BLaER1 treated with 17β-estradiol and CSF1 and Interleukin-3, amounts not matched to agents 10 nM and 100 nM (cell line): ENCODE results near the gene LCN12.

ENCODE experiments used
- H3K27ac ChIP-seq, 11 experiments: shearing (Covaris generic); formaldehyde crosslinking; 2 replicates each; pipeline ENCODE4 v1.8.1; 2022
- H3K27me3 ChIP-seq, 11 experiments: shearing (Covaris generic); formaldehyde crosslinking; 2 replicates each; pipeline ENCODE4 v1.8.1; 2022
- H3K36me3 ChIP-seq, 11 experiments: shearing (Covaris generic); formaldehyde crosslinking; 2 replicates each; pipeline ENCODE4 v1.8.1; 2022
- H3K4me1 ChIP-seq, 10 experiments: shearing (Covaris generic); formaldehyde crosslinking; 2 replicates each; pipeline ENCODE4 v1.8.1; 2022
- H3K4me2 ChIP-seq, 11 experiments: shearing (Covaris generic); formaldehyde crosslinking; 2 replicates each; pipeline ENCODE4 v1.8.1; 2022
- H3K4me3 ChIP-seq, 10 experiments: shearing (Covaris generic); formaldehyde crosslinking; 2 replicates each; pipeline ENCODE4 v1.8.1; 2022
- H3K9ac ChIP-seq, 11 experiments: shearing (Covaris generic); formaldehyde crosslinking; 2 replicates each; pipeline ENCODE4 v1.8.1; 2022
- H3K9me3 ChIP-seq, 11 experiments: shearing (Covaris generic); formaldehyde crosslinking; replicated peaks in 1 of 11; 2 replicates each; pipeline ENCODE4 v1.8.1; 2022
- H4K20me1 ChIP-seq, 11 experiments: shearing (Covaris generic); formaldehyde crosslinking; 2 replicates each; pipeline ENCODE4 v1.8.1; 2022
- Cebpa-rat ChIP-seq, 11 experiments: shearing (Covaris generic); IDR thresholded peaks; 2 replicates each; pipeline ENCODE4 v1.8.1; 2022

Gene LCN12

DNA sequence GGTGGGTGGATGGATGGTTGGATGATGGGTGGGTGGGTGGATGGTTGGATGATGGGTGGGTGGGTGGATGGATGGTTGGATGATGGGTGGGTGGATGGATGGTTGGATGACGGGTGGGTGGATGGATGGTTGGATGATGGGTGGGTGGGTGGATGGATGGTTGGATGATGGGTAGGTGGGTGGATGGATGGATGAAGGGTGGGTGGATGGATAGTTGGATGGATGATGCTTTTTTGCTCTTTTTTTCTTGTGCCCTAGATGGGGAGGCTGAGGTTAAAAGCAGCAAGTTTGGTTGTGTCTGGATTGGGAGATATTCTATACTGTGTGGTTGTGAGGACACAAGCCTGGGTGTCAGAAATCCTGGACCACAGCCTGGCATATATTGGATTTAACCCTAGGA lies 5.4 kb downstream of the LCN12 start:
- H3K4me3 ChIP-seq, result no peak overlapping the region
- H3K27ac ChIP-seq, result no peak overlapping the region
- peaks cover 0 to 4% (median 0%) of the 10 kb centered on the region in 11 experiments; a peak in 1 of 22 replicates for H3K9me3 ChIP-seq
- peaks cover 0 to 10% (median 5%) of the 10 kb centered on the region in 10 experiments; a peak in 8 of 20 replicates for H3K4me1 ChIP-seq
- no peaks in the 10 kb centered on the region for H3K36me3 ChIP-seq
- H4K20me1 ChIP-seq, result no peaks in the 10 kb centered on the region; a peak in 1 of 22 replicates
- no peak overlapping the region for H3K9ac ChIP-seq
- no peak for TF ChIP-seq Cebpa-rat (IDR thresholded peaks at IDR 0.05)
- no peak overlapping the region for H3K4me2 ChIP-seq
- no peaks in the 10 kb centered on the region for H3K27me3 ChIP-seq

DNA sequence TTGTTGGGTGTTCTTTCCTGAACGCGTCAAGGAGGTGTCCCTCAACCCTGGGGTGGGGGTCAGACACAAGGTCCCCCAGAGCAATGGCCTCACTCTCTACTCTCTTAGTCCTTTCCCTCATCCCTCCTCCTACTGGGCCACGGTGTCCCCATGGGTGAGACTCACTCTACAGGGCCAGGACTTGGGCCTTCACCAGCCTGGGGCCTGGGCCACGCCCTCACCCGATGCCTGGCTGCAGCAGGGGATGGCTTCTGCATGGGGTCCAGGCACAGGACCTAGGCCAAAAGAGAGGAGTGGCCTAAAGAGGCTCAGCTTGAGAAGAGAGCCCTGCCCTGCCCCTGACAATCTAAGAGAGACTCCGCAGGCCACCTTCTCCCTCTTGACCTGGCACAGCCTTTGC lies 5.8 kb downstream of the LCN12 start:
- Histone ChIP-seq H3K36me3 (no peaks in the 10 kb centered on the region), H3K4me1 (peaks cover 0 to 10% (median 5%) of the 10 kb centered on the region in 10 experiments; a peak in 8 of 20 replicates), H3K4me3 (no peak overlapping the region), H4K20me1 (no peaks in the 10 kb centered on the region; a peak in 1 of 22 replicates), H3K27me3 (no peaks in the 10 kb centered on the region), H3K4me2 (no peak overlapping the region), H3K9ac (no peak overlapping the region), H3K27ac (no peak overlapping the region), H3K9me3 (peaks cover 0 to 4% (median 0%) of the 10 kb centered on the region in 11 experiments; a peak in 1 of 22 replicates)
- no peak for TF ChIP-seq Cebpa-rat (IDR thresholded peaks at IDR 0.05)

DNA sequence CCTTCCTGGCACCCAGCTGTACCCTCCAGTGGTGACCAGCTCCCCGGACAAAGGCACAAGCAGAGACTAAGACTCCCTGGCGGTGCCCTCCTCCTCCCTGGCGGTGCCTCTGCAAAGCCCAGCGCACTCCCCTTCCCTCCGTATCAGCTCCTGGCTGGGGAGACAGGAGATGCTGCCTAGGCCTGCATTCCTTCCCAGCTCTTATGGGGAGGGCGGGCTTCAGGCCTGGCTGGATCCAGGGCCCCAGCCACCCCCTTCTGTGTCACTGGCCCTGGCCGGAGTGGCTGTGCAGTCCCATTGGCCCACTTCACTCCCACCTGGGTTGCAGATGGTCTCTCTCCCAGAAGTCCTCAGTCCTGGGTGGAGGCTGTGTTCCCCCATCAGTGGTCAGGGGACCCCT lies 6.4 kb downstream of the LCN12 start:
- Histone ChIP-seq H3K9me3 (peaks cover 0 to 4% (median 0%) of the 10 kb centered on the region in 11 experiments; a peak in 1 of 22 replicates), H3K4me3 (no peak overlapping the region), H3K27me3 (no peaks in the 10 kb centered on the region), H3K36me3 (no peaks in the 10 kb centered on the region), H3K4me2 (no peak overlapping the region), H3K4me1 (peaks cover 0 to 10% (median 5%) of the 10 kb centered on the region in 10 experiments; a peak in 8 of 20 replicates), H3K9ac (no peak overlapping the region), H4K20me1 (no peaks in the 10 kb centered on the region; a peak in 1 of 22 replicates), H3K27ac (no peak overlapping the region)
- no peak for TF ChIP-seq Cebpa-rat (IDR thresholded peaks at IDR 0.05)

GRCh38 chr9:136958898-136959850 lies 7.1 kb downstream of the LCN12 start:
- H3K4me2 ChIP-seq, result peak overlapping the region in 4 of 11 experiments; percentile 12 to 55 (median 40); a peak in 5 of 22 replicates
- H3K9me3 ChIP-seq, result peaks cover 0 to 4% (median 0%) of the 10 kb centered on the region in 11 experiments; a peak in 1 of 22 replicates
- no peaks in the 10 kb centered on the region for H3K27me3 ChIP-seq
- H3K9ac ChIP-seq, result peak overlapping the region in 3 of 11 experiments; percentile 15 to 46 (median 24); a peak in 3 of 22 replicates
- no peaks in the 10 kb centered on the region for H3K36me3 ChIP-seq
- H4K20me1 ChIP-seq, result no peaks in the 10 kb centered on the region; a peak in 1 of 22 replicates
- TF ChIP-seq Cebpa-rat (IDR thresholded peaks at IDR 0.05), result no peak
- H3K4me3 ChIP-seq, result no peak overlapping the region
- H3K4me1 ChIP-seq, result peaks cover 2 to 10% (median 6%) of the 10 kb centered on the region in 10 experiments; a peak in 13 of 20 replicates
- H3K27ac ChIP-seq, result no peak overlapping the region

DNA sequence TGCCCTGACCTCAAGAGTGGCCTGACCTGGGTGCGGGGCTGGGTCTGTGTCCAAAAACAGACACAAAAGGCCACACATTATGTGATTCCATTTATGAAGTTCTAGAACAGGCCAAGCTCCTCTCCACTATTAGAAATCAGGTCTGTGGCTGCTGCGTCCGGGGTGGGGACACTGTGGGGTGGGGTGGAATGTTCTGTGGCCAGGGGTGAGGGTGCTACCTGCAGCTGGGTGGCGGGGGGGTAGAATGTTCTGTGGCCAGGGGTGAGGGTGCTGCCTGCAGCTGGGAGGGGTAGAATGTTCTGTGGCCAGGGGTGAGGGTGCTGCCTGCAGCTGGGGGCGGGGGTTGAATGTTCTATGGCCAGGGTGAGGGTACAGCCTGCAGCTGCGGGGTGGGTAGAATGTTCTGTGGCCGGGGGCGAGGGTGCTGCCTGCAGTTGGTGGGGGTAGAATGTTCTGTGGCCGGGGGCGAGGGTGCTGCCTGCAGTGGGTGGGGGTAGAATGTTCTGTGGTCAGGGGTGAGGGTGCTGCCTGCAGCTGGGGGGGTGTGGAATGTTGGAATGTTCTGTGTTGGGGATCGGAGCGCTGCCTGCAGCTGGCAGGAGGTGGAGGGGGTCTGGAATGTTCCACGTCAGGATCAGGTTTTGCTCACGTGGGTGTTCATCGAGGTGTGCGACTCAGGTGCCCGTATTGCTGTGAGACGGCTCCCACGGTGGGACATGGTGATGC lies 8.3 kb downstream of the LCN12 start:
- peaks cover 5 to 11% (median 8%) of the 10 kb centered on the region in 10 experiments; a peak in 15 of 20 replicates for H3K4me1 ChIP-seq

DNA sequence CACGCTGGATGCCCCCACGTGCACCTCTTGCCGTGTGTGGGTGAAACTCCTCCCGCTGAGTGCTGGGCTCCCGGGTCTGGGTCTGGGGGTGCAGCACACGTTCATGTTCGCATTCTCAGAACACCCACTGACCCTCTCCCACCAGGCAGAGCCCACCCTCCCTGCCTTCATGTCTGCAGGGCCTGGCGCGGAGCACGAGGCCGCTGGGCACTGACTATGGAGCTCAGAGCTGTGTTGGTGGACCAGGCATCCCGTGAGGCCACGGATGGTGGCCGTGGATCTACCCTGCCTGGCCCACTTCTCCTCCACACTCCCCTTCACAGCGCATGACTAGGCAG lies 8.8 kb downstream of the LCN12 start:
- no peaks in the 10 kb centered on the region for H4K20me1 ChIP-seq
- H3K4me2 ChIP-seq, result no peak overlapping the region
- H3K36me3 ChIP-seq, result no peaks in the 10 kb centered on the region
- H3K4me3 ChIP-seq, result no peak overlapping the region
- H3K9ac ChIP-seq, result no peak overlapping the region
- no peak for TF ChIP-seq Cebpa-rat (IDR thresholded peaks at IDR 0.05)
- peaks cover 0 to 4% (median 0%) of the 10 kb centered on the region in 11 experiments; a peak in 1 of 22 replicates for H3K9me3 ChIP-seq
- H3K27ac ChIP-seq, result no peak overlapping the region
- H3K4me1 ChIP-seq, result peaks cover 9 to 15% (median 11%) of the 10 kb centered on the region in 10 experiments; a peak in 19 of 20 replicates
- 0 out of 22 replicates have a peak, but pooled peaks cover 0 to 3% (median 0%) of the 10 kb centered on the region in 11 experiments for H3K27me3 ChIP-seq

More for the DNA sequence above, 8.3 kb downstream of the LCN12 start:
- no peak for TF ChIP-seq Cebpa-rat (IDR thresholded peaks at IDR 0.05)
- Histone ChIP-seq H4K20me1 (no peaks in the 10 kb centered on the region), H3K9me3 (peaks cover 0 to 4% (median 0%) of the 10 kb centered on the region in 11 experiments; a peak in 1 of 22 replicates), H3K4me3 (no peak overlapping the region), H3K4me2 (peak overlapping the region in 5 of 11 experiments; percentile 10 to 55 (median 36); a peak in 6 of 22 replicates), H3K9ac (peak overlapping the region in 2 of 11 experiments; percentile 24 to 46; a peak in 2 of 22 replicates), H3K27me3 (no peaks in the 10 kb centered on the region), H3K27ac (no peak overlapping the region), H3K36me3 (no peaks in the 10 kb centered on the region)

DNA sequence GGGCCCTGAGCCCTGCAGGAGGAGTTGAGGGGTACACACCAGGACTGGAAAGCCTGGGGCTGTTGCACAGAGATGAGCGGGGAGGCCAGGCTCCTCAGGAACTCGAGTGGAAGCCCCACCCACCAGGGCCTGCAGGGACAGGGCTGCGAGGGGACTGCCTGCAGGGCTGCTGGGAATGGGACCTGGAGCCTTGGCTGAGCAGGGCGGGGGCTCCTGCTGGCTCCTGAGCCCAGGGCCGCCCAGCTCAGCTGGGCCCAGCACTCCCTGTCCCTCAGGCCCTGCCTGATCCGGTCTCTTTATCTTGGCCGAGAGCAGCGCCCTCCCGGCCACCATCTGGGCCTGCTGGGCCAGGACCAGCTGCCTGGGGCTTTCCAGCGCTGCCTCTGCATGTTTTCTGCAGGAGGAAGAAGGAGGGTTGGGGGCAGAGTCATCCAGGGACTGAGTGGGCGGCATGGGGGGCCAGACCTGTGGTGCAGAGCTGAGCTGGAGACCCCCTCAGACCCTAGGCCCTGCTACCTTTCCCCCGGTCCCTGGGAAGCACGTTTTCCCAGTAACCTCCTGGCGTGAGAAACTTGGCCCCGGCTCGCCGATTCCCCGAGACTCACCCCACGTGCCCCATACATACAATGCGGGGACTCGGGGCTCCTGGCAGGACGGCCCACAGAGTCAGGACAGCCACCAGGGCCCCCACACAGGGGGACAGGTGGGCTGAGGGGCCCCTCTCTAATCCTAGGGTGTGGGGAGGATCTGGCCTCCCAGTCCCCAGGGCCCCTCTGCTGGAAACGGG lies 9.4 kb downstream of the LCN12 start:
- H3K4me1 ChIP-seq, result peaks cover 14 to 20% (median 17%) of the 10 kb centered on the region in 10 experiments
- H3K4me3 ChIP-seq, result no peak overlapping the region
- 0 out of 22 replicates have a peak, but pooled peaks cover 0 to 4% (median 0%) of the 10 kb centered on the region in 11 experiments for H3K27me3 ChIP-seq
- H4K20me1 ChIP-seq, result no peaks in the 10 kb centered on the region
- H3K27ac ChIP-seq, result no peak overlapping the region
- H3K9ac ChIP-seq, result no peak overlapping the region
- no peak for TF ChIP-seq Cebpa-rat (IDR thresholded peaks at IDR 0.05)
- H3K36me3 ChIP-seq, result no peaks in the 10 kb centered on the region
- H3K4me2 ChIP-seq, result no peak overlapping the region
- peaks cover 0 to 1% (median 0%) of the 10 kb centered on the region in 11 experiments; a peak in 1 of 22 replicates for H3K9me3 ChIP-seq

DNA sequence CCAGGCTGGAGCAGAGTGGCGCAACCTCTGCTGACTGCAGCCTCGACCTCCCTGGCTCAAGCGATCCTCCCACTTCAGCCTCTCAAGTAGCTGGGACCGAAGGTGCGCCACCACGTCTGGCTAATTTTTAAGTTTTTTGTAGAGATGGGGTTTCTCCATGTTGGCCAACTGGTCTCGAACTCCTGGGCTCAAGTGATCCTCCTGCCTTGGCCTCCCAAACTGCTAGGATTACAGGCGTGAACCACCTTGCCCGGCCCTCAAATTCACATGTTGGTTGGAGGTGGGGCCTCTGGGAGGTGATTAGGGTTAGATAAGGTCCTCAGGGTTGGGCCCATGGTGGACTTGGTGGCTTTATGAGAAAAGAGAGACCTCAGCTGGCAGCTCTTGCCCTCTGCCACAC lies 10.1 kb downstream of the LCN12 start:
- H3K27ac ChIP-seq, result no peak overlapping the region
- H3K36me3 ChIP-seq, result no peaks in the 10 kb centered on the region
- H3K4me1 ChIP-seq, result peaks cover 14 to 21% (median 18%) of the 10 kb centered on the region in 10 experiments
- no peaks in the 10 kb centered on the region for H4K20me1 ChIP-seq
- 0 out of 22 replicates have a peak, but pooled peaks cover 0 to 4% (median 0%) of the 10 kb centered on the region in 11 experiments for H3K27me3 ChIP-seq
- TF ChIP-seq Cebpa-rat (IDR thresholded peaks at IDR 0.05), result no peak
- H3K9me3 ChIP-seq, result no peaks in the 10 kb centered on the region
- H3K9ac ChIP-seq, result no peak overlapping the region
- no peak overlapping the region for H3K4me2 ChIP-seq
- H3K4me3 ChIP-seq, result no peak overlapping the region
